ENCODE results near the gene OOSP1. TPM values are rescaled to one million over a fixed set of nuclear protein-coding genes. Genes with fewer than 3 reads are reported as not detected.

OOSP1 gene
- total and polyA plus RNA-seq, 2 experiments from 2014 or later, result not detected

DNA sequence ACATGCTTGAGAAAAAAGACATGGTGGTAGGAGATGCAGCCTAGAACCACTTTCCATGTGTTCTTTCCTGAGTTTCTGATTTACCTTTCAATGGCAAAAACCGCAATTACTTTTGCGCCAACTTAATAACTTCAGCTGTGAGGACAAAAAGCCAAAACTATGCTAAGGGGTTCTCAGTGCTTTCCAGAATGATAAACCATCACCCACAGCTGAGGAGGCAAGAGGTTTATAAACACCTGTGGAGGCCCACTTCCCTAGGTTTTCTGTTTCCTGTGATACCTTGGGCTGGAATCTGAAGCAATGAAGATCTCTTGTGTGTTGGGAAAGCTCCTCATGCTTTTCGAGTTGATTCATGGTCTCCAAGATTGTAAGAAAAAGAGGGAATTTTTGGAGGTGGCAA is 25.5 kb downstream of the OOSP1 start, which contains the start of gene OOSP4A:
Gene OOSP4A (plus strand): TSS at position 301 of the 400 bp plus-strand sequence. CDS start 0 bp downstream, at position 301.
- H3K27ac ChIP-seq (ENCODE audit: low read depth), result no peak within 1 kb of the TSS
- no peaks in the 10 kb centered on the region for H3K27me3 ChIP-seq (ENCODE audit: insufficient read depth)
- no peak within 1 kb of the TSS for H3K4me3 ChIP-seq
- Mint-ChIP-seq H3K4me1 (peaks cover 19% of the 10 kb centered on the region; the same call in 2 of the 3 replicates), H3K9me3 (no peaks in the 10 kb centered on the region), H3K27ac (peak within 1 kb of the TSS; percentile 93), H3K4me3 (no peak within 1 kb of the TSS), H3K27me3 (ENCODE audit: insufficient read depth, low read depth, poor library complexity) (no peaks in the 10 kb centered on the region), H3K36me3 (ENCODE audit: low read depth) (no peaks in the 10 kb centered on the region)
- H3K4me1 ChIP-seq (ENCODE audit: insufficient read depth), result peaks cover 9% of the 10 kb centered on the region
- DNase-seq (ENCODE audit: low spot score) (no peak), ATAC-seq (no peak)
- H4K20me1 ChIP-seq (replicated peaks; ENCODE audit: insufficient read depth), result no peaks in the 10 kb centered on the region
- H3K9me2 ChIP-seq (ENCODE audit: insufficient read depth), result no peaks in the 10 kb centered on the region
- H2AFZ ChIP-seq, result peak within 1 kb of the TSS; percentile 30; the same call in 1 of the 2 replicates
- TF ChIP-seq EZH2phosphoT487 (IDR thresholded peaks at IDR 0.05; ENCODE audit: unreplicated experiment) (no peak), EZH2 (IDR thresholded peaks at IDR 0.05; ENCODE audit: low read depth, unreplicated experiment) (no peak), JUNB (IDR thresholded peaks at IDR 0.05; ENCODE audit: unreplicated experiment) (no peak), CREB1 (CRISPR knock-in tag; IDR thresholded peaks at IDR 0.05; ENCODE audit: low read depth) (no peak), STAT1 (IDR thresholded peaks at IDR 0.05; ENCODE audit: unreplicated experiment) (no peak), POLR2AphosphoS5 (IDR thresholded peaks at IDR 0.05; ENCODE audit: low read depth) (no peak), NANOG (IDR thresholded peaks at IDR 0.05; ENCODE audit: borderline replicate concordance) (no peak), ZNF331 (CRISPR knock-in tag; IDR thresholded peaks at IDR 0.05; ENCODE audit: low read depth) (no peak), ZNF114 (CRISPR knock-in tag; IDR thresholded peaks at IDR 0.05) (no peak)
- TF ChIP-seq, protein P1, sequence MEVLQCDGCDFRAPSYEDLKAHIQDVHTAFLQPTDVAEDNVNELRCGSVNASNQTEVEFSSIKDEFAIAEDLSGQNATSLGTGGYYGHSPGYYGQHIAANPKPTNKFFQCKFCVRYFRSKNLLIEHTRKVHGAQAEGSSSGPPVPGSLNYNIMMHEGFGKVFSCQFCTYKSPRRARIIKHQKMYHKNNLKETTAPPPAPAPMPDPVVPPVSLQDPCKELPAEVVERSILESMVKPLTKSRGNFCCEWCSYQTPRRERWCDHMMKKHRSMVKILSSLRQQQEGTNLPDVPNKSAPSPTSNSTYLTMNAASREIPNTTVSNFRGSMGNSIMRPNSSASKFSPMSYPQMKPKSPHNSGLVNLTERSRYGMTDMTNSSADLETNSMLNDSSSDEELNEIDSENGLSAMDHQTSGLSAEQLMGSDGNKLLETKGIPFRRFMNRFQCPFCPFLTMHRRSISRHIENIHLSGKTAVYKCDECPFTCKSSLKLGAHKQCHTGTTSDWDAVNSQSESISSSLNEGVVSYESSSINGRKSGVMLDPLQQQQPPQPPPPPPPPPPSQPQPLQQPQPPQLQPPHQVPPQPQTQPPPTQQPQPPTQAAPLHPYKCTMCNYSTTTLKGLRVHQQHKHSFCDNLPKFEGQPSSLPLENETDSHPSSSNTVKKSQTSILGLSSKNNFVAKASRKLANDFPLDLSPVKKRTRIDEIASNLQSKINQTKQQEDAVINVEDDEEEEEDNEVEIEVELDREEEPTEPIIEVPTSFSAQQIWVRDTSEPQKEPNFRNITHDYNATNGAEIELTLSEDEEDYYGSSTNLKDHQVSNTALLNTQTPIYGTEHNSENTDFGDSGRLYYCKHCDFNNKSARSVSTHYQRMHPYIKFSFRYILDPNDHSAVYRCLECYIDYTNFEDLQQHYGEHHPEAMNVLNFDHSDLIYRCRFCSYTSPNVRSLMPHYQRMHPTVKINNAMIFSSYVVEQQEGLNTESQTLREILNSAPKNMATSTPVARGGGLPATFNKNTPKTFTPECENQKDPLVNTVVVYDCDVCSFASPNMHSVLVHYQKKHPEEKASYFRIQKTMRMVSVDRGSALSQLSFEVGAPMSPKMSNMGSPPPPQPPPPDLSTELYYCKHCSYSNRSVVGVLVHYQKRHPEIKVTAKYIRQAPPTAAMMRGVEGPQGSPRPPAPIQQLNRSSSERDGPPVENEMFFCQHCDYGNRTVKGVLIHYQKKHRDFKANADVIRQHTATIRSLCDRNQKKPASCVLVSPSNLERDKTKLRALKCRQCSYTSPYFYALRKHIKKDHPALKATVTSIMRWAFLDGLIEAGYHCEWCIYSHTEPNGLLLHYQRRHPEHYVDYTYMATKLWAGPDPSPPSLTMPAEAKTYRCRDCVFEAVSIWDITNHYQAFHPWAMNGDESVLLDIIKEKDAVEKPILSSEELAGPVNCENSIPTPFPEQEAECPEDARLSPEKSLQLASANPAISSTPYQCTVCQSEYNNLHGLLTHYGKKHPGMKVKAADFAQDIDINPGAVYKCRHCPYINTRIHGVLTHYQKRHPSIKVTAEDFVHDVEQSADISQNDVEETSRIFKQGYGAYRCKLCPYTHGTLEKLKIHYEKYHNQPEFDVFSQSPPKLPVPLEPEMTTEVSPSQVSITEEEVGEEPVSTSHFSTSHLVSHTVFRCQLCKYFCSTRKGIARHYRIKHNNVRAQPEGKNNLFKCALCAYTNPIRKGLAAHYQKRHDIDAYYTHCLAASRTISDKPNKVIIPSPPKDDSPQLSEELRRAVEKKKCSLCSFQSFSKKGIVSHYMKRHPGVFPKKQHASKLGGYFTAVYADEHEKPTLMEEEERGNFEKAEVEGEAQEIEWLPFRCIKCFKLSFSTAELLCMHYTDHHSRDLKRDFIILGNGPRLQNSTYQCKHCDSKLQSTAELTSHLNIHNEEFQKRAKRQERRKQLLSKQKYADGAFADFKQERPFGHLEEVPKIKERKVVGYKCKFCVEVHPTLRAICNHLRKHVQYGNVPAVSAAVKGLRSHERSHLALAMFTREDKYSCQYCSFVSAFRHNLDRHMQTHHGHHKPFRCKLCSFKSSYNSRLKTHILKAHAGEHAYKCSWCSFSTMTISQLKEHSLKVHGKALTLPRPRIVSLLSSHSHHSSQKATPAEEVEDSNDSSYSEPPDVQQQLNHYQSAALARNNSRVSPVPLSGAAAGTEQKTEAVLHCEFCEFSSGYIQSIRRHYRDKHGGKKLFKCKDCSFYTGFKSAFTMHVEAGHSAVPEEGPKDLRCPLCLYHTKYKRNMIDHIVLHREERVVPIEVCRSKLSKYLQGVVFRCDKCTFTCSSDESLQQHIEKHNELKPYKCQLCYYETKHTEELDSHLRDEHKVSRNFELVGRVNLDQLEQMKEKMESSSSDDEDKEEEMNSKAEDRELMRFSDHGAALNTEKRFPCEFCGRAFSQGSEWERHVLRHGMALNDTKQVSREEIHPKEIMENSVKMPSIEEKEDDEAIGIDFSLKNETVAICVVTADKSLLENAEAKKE (CRISPR knock-in tag; IDR thresholded peaks at IDR 0.05), result no peak
- TF ChIP-seq, protein P2, sequence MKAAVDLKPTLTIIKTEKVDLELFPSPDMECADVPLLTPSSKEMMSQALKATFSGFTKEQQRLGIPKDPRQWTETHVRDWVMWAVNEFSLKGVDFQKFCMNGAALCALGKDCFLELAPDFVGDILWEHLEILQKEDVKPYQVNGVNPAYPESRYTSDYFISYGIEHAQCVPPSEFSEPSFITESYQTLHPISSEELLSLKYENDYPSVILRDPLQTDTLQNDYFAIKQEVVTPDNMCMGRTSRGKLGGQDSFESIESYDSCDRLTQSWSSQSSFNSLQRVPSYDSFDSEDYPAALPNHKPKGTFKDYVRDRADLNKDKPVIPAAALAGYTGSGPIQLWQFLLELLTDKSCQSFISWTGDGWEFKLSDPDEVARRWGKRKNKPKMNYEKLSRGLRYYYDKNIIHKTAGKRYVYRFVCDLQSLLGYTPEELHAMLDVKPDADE (IDR thresholded peaks at IDR 0.05), result no peak
- TF ChIP-seq, protein P3, sequence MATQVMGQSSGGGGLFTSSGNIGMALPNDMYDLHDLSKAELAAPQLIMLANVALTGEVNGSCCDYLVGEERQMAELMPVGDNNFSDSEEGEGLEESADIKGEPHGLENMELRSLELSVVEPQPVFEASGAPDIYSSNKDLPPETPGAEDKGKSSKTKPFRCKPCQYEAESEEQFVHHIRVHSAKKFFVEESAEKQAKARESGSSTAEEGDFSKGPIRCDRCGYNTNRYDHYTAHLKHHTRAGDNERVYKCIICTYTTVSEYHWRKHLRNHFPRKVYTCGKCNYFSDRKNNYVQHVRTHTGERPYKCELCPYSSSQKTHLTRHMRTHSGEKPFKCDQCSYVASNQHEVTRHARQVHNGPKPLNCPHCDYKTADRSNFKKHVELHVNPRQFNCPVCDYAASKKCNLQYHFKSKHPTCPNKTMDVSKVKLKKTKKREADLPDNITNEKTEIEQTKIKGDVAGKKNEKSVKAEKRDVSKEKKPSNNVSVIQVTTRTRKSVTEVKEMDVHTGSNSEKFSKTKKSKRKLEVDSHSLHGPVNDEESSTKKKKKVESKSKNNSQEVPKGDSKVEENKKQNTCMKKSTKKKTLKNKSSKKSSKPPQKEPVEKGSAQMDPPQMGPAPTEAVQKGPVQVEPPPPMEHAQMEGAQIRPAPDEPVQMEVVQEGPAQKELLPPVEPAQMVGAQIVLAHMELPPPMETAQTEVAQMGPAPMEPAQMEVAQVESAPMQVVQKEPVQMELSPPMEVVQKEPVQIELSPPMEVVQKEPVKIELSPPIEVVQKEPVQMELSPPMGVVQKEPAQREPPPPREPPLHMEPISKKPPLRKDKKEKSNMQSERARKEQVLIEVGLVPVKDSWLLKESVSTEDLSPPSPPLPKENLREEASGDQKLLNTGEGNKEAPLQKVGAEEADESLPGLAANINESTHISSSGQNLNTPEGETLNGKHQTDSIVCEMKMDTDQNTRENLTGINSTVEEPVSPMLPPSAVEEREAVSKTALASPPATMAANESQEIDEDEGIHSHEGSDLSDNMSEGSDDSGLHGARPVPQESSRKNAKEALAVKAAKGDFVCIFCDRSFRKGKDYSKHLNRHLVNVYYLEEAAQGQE (IDR thresholded peaks at IDR 0.05; ENCODE audit: unreplicated experiment), result no peak
- TF ChIP-seq, protein P4, sequence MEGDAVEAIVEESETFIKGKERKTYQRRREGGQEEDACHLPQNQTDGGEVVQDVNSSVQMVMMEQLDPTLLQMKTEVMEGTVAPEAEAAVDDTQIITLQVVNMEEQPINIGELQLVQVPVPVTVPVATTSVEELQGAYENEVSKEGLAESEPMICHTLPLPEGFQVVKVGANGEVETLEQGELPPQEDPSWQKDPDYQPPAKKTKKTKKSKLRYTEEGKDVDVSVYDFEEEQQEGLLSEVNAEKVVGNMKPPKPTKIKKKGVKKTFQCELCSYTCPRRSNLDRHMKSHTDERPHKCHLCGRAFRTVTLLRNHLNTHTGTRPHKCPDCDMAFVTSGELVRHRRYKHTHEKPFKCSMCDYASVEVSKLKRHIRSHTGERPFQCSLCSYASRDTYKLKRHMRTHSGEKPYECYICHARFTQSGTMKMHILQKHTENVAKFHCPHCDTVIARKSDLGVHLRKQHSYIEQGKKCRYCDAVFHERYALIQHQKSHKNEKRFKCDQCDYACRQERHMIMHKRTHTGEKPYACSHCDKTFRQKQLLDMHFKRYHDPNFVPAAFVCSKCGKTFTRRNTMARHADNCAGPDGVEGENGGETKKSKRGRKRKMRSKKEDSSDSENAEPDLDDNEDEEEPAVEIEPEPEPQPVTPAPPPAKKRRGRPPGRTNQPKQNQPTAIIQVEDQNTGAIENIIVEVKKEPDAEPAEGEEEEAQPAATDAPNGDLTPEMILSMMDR (conservative IDR thresholded peaks at IDR 0.05; ENCODE audit: low read depth in 2 of 2), result no peak
- no peaks in the 10 kb centered on the region for H3K36me3 ChIP-seq (ENCODE audit: insufficient read depth)
- H3K4me2 ChIP-seq, result peak within 1 kb of the TSS; percentile 31; the same call in 1 of the 2 replicates
- H3K79me2 ChIP-seq (replicated peaks; ENCODE audit: insufficient read depth), result no peaks in the 10 kb centered on the region
- no peaks in the 10 kb centered on the region for H3F3A ChIP-seq (replicated peaks; ENCODE audit: low read depth)
